HG02610 (cell line): ENCODE measurements around the gene ZBTB49.

Experiments
- ATAC-seq: cut with Tn5 transposase; IDR thresholded peaks from one replicate; pipeline ENCODE4 v1.9.1; 2021; ENCODE audit warnings: mild to moderate bottlenecking, moderate library complexity; ENCODE audit not compliant: unreplicated experiment

Gene ZBTB49

GRCh38 chr4:4355302-4355701 lies 65.3 kb downstream of the ZBTB49 start:
- ATAC-seq: no peak

GRCh38 chr4:4356106-4357041 lies 66.3 kb downstream of the ZBTB49 start:
- ATAC-seq: no peak

DNA sequence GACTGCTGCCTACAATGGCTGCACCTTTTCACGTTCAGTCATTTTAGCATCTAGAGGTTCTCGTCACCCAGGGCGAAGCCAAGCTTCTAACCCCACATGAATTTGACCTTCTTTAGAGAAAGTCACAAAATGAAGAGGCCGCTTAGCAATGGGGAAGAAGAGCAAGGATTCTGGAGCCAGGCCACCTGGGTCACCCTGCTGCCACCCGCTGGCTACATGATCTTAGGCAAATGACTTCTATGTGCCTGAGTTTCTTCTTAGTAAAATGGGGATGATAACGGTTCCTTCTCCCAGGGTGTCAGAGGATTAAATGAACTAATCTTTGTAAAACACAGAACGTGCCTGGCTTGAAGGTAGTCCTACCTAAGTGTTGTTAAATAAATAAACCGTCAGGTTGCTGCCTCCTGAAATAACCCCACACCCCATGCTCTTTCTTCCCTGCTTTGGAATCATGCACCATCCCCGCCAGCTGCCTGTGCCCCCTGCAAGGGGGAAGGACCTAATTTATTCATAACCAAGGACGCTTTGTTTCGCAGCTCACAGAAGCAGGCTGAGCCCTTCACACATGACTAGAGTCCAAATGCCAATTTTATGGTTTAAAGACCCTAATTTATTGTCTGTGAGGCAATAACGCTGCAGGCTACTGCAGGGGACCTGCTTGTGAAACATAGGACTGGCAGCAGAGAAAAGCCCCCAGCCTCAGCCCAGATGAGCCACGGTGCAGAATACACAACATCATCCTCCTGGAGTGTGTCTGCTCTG lies 68.2 kb downstream of the ZBTB49 start:
- ATAC-seq: no peak

- no peak for ATAC-seq
These were observed 71.8 kb downstream of the ZBTB49 start for GRCh38 chr4:4361883-4362282.

DNA sequence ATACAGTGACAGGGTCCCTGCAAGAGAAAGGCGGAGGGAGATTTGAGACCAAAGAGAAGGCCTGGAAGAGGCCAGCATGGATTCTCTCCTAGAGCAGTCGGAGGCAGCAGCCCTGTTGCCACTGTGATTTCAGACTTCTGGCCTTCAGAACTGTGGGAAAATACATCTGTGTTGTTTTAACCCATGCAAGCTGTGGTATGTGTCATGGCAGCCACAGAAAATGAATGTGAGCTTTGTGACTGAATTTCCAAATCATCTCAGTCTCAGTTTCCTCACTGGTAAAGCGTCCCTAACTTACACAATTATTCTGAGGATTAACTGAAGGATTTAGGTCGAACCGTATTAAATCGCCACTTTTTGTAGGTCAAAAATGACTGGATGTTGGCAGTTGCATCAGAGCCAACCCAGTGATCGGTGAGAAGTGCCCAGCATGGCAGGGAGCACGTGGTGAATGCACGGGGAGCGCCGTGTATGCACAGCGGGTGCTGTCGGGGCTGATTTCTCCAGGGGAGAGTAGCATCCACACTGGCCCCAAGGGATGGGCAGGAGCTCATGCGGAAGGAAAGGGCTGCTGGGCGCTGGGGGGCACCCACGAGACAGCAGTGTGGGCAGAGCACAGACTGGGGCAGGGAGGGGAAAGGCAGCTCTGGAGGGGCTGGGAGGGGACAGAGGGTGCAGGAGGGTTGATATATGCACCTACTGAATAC lies 73.1 kb downstream of the ZBTB49 start:
- ATAC-seq: no peak

DNA sequence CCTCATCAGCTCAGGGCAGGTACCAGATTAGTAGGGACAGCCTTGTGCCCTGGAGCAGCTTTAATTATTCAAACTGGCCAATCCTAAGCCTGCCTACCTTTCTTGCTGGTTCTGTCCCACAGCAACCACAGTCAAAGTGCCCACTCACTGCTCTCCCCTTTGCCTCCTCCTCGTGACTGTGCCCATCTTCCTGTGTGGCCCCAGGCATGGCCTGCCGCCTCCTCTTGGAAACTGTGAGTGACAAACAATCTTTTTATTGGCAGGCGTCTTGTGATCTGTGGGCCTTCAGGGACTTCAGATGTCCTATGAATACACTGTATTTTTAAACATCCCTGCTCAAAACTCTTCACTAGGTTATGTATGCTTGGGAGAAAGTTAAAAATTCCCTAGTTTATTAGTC lies 74.0 kb downstream of the ZBTB49 start:
- no peak for ATAC-seq

- no peak for ATAC-seq
These were observed 74.6 kb downstream of the ZBTB49 start for GRCh38 chr4:4364486-4365208.

DNA sequence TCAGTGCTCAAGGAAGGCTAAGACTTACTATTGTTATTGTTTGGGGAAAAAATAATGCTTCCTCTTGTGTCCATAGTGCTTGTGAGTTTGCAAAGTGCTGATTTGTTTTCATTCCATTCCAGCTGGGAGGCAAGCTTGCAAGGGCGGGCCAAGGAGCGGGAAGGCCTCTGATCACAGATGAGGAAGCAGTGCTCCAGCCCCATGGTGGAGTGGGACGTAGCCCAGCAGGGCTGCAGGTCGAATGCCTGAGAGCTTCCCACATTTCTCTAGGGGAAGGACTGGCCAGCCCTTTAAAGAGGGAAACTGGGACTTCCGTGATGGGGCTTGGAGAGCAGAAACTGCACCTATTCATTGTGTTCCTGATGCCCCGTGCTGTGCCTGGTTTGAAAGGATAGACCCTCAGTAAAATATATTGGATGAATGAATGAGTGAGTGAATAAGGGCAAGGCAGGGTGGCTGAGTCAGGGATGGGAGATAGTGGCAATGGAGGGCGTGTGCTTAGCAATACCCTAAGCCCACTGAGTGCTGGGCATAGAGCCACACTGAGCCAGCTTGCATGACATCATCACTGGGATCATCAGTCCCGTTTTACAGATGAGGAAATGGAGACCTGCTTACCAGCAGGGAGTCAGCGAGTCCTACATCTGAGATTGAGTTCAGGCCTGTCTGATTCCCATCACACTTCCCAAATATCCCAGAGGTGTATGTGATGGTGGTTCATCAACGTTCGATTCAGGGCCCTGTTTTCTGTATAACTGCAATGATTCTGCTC lies 78.9 kb downstream of the ZBTB49 start:
- ATAC-seq: no peak
